Activated CD8-positive, alpha-beta memory T cell treated with anti-CD3 and anti-CD28 coated beads, Interleukin-2, amount 50 U/mL, for 24 hours (primary cell): ENCODE data around the gene SLC37A4.
"Not testable (repeated sequence)": the region's sequence is repeated elsewhere in the genome, so short reads cannot be mapped to it uniquely, and the experiment has no call there.

Experiments
- DNase-seq: peaks from one replicate; pipeline ENCODE4 v3.0.0-alpha.2; 2020; ENCODE audit errors: extremely low read depth

The SLC37A4 gene

DNA sequence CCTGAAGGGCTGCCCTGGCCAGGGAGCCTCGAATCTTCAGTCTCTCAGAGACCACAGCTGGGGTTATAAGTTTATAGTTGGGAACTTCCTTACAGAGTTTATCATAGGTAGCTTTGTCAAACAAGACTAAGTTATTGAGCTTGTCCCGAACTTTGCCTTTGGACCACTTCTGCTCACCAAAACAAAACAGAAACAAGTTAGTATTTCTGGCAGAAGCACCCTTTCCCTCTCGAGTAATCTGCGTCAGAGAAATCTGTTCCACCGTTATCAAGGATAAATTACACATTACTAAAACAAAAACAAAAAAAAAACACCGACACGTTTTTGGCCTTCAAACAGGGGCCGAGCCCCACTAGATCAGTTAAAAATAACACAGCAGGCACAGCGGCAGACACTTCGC is 13.3 kb downstream of the SLC37A4 start:
- DNase-seq, result not testable (repeated sequence)

DNA sequence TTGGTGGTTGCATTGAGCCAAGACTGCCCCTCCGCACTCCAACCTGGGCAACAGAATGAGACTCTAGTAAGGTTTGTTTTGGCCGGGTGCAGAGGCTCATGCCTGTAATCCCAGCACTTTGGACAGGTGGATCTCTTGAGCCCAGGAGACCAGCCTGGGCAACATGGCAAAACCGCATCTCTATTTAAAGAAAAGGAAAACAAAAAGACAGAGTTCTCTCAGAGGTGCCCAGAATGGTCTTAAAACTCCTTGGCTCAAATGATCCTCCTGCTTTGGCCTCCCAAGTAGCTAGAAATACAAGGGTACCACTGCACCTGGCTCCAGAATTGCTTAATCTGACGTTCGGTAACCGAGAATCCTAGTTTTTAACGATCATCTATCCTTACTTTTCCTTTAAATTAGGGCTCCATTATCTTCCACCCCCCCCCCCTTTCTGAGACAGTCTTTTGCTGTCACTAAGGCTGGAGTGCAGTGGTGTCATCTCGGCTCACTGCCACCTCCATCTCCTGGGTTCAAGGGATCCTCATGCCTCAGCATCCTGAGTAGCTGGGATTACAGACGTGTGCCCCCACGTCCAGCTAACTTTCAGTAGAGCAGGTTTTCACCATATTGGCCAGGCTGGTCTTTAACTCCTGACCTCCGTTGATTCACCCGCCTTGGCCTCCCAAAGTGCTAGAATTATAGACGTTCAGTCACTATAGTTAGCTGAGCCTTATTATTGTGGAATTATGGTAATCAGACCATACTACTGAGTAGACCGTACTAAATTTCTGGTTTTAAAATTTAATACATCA is 14.3 kb downstream of the SLC37A4 start:
- no peak for DNase-seq

DNA sequence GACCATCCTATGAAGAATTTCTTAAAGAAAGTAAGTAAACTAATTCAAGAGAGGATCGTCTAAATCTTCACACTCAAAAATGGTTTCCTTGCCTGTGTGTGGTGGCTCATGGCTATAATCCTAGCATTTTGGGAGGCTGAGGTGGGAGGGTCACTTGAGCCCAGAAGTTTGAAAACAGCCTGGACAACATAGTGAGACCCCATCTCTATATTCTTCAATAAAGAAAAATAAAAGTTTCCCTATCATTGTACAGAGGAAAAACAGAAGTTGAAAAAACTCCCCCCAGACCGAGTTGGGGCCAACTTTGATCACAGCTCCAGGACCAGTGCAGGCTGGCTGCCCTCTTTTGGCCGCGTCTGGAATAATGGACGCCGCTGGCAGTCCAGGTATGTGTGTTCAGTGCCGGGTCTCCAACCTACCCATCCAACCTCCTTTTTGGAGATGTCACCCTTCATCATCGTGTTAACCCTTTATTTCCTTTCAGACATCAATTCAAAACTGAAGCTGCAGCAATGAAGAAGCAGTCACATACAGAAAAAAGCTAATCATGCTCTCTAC is 15.5 kb downstream of the SLC37A4 start:
- no peak for DNase-seq

DNA sequence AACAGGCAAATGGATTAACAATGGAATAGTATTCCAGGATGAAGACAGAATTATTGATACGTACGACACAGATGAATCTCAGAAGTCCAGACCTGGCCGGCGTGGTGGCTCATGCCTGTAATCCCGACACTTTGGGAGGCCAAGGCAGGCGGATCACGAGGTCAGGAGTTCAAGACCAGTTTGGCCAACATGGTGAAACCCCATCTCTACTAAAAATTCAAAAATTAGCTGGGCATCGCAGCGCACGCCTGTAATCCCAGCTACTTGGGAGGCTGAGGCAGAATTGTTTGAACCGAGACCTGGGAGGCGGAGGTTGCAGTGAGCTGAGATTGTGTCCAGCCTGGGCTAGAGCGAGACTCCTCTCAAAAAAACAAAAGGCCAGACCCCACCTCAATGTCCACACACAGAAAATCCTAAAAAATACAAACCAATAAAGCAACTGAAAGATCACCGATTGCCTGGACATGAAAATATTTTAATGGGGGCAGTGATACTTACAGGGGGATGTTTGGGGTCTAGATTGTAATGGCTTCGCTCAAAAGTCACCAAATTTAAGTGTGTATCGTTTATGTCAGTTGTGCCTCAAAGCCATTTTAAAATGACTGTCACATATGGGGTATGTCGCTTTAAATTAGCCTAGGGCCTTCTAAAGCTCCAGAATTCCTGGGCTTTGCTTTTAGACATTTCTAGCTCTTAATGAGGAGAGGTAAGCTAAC is 16.3 kb downstream of the SLC37A4 start:
- no peak for DNase-seq

DNA sequence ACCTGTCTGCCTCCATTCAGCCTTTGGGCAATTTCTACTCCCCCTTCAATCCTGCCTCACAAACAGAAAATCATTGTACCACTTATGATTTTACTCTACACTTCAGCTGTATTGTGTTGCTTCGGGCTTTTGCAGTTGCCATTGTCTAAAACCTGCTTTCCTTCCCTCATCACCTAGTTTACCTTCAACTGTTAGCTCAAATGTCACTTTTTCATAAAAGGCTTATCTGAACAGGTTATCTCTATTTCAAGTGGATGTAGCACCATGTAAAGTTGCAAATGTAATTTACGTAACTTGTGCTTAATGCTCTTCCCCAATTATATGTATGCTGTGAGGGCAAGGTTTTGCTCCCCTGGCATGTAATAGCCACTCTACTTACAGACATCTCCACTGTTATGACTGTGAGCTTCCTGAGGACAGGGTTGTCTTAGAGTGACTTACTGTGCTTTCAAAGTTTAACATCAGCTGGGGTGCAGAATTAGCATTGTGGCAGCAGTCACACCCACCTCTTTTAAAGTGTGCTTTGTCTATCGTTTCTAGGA is 18.0 kb downstream of the SLC37A4 start:
- DNase-seq, result no peak

DNA sequence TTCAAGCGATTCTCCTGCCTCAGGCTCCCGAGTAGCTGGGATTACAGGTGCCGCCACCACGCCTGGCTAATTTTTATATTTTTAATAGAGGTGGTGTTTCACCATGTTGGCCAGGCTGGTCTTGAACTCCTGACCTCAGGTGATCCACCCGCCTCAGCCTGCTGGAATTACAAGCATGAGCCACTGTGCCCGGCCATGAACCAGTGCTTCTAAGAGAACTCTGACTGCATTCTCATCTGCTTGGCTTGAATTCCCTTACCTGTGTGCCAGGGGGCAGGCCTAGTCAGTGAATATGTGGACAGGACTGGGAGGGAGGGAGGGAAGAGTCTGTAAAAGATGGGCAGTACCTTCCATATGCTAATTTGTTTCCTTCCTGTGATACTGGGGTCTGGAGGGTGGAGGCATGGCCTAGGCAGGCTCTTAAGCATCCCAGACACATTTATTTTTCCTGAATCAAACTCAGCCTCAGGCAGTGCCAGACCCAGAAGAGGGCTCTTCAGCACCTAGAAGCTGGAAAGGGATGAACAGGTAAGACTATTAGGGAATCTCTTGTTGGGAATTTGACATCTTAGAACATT is 19.1 kb downstream of the SLC37A4 start:
- DNase-seq, result no peak

DNA sequence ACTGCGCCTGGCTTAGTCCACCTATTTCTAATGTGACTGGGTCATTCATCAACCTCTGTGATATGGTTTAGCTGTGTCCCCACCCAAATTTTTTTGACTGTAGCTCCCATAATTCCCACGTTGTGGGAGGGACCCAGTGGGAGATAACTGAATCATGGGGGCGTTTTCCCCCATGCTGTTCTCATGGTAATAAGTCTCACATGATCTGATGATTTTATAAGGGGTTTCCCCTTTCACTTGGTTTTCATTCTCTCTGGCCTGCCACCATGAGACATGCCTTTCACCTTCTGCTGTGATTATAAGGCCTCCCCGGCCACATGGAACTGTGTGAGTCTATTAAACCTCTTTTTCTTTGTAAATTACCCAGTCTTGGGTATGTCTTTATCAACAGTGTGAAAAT is 24.0 kb downstream of the SLC37A4 start:
- no peak for DNase-seq

DNA sequence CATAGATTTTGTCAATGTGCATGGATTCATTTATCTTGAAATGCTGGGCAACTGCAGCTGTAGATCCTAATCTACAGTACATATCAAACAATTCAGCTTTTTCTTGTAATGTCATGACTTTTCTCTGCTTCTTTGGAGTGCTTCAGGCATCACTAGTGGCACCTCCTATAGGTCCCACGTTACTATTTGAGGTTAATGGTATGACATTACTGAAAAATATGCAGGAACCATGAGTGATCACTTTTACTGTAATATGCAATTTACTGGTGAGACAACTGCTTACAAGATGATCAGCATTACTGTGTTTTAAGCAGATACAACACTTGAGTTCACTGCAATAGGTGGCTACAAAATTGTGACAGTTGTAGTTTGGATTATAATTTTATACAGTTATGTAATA is 29.8 kb downstream of the SLC37A4 start:
- no peak for DNase-seq

DNA sequence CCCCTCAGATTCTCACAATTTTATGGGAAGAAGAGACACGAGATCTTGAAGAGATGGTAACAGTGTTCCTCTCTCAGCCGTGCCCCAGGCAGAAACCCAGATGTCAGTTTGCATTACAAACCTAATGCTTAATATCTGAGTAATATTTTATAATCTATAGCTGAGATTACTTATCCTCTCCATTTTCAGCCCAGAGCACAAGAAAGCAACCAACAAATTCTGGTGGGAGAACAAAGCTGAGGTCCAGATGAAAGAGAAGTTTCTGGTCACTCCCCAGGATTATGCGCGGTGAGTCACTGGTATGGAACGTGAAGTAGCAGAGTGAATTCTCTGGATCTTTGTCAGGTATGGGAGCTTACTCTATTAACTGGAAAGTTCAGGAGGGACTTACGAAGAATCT is 31.9 kb downstream of the SLC37A4 start:
- DNase-seq, result no peak

DNA sequence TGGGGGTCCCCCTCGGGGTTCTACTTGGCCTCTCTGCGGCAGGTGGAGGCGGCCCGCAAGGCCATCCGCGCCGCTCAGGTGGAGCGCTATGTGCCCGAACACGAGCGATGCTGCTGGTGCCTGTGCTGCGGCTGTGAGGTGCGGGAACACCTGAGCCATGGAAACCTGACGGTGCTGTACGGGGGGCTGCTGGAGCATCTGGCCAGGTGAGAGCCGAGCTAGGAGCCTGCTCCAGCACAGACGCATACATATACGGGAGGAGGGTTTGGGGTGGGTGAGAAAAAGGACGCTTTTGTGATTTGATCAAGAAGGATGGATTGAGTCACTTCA is 32.3 kb downstream of the SLC37A4 start:
- DNase-seq, result no peak

DNA sequence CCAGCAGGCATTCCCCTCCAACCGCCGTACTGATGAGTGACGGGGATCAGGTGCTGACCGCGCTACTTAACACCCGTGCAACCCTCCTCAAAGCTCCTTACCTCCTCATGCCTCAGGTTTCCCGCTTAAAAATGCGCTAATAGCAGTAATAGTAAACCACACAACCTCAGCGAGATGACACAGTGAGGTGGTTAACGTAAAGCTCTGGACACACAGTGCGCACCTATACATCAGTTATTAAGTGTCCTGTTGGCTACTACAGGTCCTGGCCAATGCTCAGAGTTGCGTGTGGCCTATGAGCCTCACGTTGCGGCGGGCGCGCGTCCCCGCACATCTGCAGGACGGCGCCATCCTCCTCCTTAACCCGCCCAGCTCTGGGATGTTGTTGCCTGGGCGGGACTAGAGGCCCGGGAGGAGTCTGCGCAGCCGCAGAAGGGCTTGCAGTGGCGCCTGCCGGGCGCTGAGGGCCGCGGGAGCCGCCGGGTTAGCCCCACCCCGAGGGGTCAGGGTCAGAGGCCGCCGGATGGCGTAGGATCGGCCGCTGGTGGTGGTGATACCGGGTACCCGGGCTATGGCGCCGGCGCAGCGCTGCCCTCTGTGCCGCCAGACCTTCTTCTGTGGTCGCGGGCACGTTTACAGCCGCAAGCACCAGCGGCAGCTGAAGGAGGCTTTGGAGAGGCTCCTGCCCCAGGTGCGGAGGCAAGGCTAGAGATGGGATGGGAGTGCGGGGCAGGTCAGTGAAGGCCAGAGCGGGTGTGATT is 32.9 kb downstream of the SLC37A4 start, which contains the start of gene CENATAC:
CENATAC (plus strand) TSS at position 512 of the 761 bp plus-strand sequence; CDS start at position 572, 60 bp downstream.
- DNase-seq, result peak; percentile 86

DNA sequence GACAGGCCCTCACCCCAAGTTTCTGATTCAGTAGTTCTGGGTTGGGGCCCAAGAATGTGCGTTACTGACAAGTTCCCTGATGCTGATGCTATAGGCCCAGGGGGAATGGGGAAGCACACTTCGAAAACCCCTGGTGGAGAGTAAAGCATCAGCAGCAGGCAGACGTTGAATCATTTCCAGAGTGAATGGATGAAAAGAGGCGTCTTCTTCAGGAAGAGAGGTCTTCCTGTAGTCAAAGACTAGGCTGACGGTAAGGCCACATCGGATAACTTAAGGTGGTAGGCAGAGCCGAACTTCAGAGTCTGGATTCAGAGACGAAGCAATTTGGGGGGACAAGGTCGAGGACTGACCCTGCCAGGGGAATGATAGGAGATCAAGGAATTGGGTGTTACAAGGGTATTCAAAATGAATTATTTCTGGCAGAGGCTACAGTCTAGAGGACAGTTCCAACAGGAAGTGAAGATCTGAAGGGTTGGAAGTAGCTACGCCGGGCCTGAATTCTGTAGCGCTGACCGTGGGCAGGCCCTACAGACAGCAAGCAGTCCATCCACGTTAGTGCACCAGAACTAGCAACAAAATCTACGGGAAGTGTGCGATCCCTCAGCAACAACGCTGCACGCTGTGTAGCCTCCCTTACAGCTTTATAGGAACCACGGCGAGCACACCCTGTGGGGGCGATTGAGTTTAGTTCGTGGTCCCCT is 33.6 kb downstream of the SLC37A4 start:
- DNase-seq, result no peak

DNA sequence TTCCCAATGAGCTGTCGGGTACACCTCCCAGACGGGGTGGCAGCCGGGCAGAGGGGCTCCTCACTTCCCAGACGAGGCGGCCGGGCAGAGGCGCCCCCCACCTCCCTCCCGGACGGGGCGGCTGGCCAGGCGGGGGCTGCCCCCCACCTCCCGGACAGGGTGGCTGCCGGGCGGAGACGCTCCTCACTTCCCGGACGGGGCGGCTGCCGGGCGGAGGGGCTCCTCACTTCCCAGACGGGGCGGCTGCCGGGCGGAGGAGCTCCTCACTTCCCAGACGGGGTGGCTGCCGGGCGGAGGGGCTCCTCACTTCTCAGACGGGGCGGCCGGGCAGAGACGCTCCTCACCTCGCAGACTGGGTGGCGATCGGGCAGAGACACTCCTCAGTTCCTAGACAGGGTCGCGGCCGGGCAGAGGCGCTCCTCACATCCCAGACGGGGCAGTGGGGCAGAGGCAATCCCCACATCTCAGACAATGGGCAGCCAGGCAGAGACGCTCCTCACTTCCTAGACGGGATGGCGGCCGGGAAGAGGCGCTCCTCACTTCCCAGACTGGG is 39.1 kb downstream of the SLC37A4 start:
- DNase-seq, result not testable (repeated sequence)

DNA sequence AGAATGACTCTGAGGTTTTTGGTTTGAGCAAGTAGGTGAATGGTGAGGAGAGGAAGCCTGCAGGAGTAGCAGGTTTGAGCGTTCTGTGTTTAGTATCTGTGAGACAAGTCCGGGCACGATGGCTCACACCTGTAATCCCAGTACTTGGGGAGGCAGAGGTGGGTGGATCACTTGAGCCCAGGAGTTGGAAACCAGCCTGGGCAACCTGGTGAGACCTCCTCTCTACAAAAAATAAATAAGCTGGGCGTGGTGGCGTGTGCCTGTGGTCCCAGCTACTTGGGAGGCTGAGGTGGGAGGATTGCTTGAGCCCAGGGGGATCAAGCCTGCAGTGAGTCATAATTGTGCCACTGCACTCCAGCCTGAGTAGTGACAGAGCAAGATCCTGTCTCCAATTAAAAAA is 42.4 kb downstream of the SLC37A4 start:
- no peak for DNase-seq

DNA sequence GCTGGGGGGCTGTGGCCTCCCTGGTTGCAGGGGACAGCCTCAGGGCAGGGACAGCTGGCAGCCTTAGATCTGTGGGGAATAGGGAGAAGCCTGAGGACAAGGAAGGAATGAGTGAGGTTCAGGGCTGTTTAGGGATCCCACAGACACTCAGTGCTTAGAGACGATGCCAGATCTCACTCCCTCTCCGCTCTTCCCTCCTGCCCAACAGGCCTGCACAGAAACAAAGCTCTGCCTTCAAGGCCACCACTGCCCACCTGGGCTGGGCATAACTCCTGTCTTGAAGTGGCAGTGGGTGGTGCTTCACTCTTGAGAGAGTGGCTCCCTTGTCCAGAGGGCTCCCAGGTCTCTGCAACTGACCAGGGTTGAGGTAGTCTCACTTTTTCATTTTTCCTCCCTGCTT is 45.9 kb downstream of the SLC37A4 start:
- DNase-seq, result no peak

DNA sequence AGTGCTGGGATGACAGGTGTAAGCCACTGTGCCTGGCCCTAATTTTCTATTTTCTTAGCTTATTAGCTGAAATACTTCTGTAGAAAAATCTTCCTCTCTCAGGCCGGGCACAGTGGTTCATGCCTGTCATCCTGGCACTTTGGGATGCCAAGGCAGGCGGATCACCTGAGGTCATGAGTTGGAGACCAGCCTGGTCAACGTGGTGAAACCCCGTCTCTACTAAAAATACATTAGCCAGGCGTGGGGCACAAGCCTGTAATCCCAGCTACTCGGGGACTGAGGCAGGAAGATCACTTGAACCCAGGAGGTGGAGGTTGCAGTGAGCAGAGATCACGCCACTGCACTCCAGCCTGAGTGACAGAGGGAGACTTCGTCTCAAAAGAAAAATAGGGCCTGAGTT is 46.3 kb downstream of the SLC37A4 start:
- not testable (repeated sequence) for DNase-seq

DNA sequence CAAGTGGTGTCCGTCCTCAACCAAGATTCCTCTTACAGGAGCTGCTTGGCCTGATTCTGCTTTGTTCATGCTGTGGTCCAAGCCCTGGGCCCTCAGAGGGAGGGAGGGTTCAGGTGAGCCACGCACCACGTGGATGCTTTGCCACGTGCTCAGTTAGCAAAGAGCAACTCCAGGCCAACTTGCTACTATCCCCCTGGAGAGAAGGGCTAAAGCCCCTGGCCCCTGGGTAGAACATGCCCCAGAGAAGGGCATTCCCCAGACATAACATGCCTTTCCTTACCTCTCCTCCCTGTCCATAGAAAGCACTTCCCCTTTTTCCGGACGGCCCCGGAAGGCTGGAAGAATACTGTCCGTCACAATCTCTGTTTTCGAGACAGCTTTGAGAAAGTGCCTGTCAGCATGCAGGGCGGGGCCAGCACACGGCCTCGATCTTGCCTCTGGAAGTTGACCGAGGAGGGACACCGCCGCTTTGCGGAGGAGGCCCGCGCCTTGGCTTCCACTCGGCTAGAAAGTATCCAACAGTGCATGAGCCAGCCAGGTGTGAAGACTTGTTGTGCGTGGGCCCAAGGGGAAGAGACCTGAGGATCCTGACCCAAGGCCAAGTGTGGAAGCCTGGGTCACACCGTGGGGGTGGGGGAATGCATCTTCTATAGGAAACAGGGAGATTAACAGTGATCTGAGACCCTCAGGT is 50.3 kb downstream of the SLC37A4 start:
- DNase-seq, result no peak

DNA sequence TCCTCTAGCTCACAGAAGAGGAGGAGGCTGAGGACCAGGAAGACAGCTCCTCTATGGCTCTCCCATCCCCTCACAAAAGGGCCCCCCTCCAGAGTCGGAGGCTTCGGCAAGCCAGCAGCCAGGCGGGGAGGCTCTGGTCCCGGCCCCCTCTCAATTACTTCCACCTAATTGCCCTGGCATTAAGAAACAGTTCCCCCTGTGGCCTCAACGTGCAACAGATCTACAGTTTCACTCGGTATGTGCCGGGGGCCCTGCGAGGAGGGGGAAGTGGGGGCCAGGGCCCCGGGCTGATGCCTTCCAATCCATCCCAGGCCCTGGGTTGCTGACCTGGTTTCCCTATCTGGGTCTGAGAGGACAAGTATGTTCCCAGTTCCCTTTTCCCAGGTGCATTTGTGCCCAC is 51.2 kb downstream of the SLC37A4 start:
- DNase-seq, result no peak

DNA sequence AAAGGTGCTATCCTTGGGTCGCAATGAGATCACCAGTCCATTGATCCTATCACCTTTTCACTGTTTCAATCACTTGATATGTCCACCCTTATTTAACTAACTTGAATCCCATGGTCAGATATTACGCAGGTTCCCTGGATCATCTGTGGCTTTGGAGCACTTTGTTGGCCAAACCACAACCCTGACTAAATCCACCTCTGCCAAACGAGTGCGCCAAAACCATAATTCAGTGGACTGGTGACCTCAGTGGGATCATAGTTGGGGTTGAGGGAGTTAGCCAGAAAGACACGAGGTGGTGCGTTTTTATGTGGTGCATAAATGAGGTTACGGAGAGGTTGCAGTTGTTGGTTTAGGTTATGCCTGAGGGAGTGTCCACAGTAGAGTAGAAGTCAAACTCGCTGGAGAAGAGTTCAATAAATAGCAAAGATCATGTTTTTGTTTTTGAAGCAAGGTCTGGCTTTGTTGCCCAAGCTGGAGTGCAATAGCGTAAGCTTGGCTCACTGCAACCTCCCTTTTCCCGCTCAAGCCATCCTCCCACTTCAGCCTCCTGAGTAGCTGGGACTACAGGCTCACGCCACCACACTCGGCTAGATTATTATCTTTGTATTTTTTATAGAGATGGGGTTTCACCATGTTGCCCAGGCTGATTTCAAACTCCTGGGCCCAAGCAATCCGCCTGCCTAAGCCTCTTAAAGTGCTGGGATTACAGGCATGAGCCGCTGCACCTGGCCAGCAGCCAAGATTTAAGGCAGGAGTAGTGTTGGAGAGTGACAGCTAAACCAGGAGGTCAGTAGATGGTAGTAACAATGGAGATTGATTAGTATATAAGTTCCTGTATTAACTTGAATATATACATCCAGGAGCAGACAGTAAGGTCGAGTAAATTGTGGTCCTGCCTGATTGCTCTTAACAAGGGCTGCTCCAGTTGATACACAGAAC is 54.6 kb downstream of the SLC37A4 start:
- no peak for DNase-seq
